Right lobe of liver (tissue), 4 donors: ENCODE data around the gene TSKS.

Experiments used
- POLR2A ChIP-seq: fragments of 450-650 bp; IDR thresholded peaks from one replicate; pipeline ENCODE4 v1.6.1; 2017; ENCODE audit warnings: antibody characterized with exemption, mild to moderate bottlenecking
- TF ChIP-seq, protein P1 (sequence below), 4 donors: fragments of 200-600 bp in 3 of 4; fragments of 450-650 bp in 1 of 4; IDR thresholded peaks; one replicate each; pipeline versions ENCODE4 v1.5.1 to v1.8.0; 2016 to 2022; ENCODE audit warnings: antibody characterized with exemption in 4 of 4, mild to moderate bottlenecking in 2 of 4
- donor health status: DM: no; HTN: no; CAD: no.
- donor health status: DM: no; HTN: no; CAD: no.
- donor health status: DM: no; HTN: yes; CAD: no.

GRCh38 chr19:49806620-49806959, 43.5 kb upstream of the TSKS start:
- no peak for TF ChIP-seq POLR2A
- TF ChIP-seq, protein P1, sequence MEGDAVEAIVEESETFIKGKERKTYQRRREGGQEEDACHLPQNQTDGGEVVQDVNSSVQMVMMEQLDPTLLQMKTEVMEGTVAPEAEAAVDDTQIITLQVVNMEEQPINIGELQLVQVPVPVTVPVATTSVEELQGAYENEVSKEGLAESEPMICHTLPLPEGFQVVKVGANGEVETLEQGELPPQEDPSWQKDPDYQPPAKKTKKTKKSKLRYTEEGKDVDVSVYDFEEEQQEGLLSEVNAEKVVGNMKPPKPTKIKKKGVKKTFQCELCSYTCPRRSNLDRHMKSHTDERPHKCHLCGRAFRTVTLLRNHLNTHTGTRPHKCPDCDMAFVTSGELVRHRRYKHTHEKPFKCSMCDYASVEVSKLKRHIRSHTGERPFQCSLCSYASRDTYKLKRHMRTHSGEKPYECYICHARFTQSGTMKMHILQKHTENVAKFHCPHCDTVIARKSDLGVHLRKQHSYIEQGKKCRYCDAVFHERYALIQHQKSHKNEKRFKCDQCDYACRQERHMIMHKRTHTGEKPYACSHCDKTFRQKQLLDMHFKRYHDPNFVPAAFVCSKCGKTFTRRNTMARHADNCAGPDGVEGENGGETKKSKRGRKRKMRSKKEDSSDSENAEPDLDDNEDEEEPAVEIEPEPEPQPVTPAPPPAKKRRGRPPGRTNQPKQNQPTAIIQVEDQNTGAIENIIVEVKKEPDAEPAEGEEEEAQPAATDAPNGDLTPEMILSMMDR (IDR thresholded peaks at IDR 0.05) = no peak
